ENCODE measurements around the gene BRD3.

BRD3 gene

GRCh38 chr9:134066913-134067851, 644 bp downstream of the BRD3 start:
- in situ Hi-C loops (cut with MboI; ENCODE audit: low sequenced_read_pairs) = no loop called here

DNA sequence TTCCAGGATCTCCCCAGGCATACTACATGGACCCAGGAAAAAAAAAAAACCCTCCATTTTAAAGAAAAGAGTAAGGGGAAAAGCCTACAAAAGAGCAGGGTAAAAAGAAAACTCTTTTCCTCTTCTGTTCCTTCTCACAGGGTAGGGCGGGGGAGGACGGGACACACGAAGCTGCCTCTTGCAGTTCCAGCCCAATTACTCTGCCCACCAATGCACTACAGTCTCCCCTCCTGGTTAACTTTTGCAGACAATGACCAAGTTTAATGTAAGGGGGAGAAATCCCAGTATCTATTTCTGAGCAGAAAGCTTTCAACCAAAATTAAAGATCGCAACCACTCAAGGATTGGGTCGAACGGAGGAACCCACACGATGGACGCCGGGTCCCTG, 1.3 kb downstream of the BRD3 start:
- in situ Hi-C loops (cut with MboI; ENCODE audit: low sequenced_read_pairs) = no loop called here

- in situ Hi-C loops (cut with MboI; ENCODE audit: low sequenced_read_pairs) = no loop called here
Measured at GRCh38 chr9:134065612-134066419, 2.0 kb downstream of the BRD3 start.

- in situ Hi-C loops (cut with MboI; ENCODE audit: low sequenced_read_pairs) = no loop called here
Measured at GRCh38 chr9:134064711-134065110, 3.1 kb downstream of the BRD3 start.

- in situ Hi-C loops (cut with MboI; ENCODE audit: low sequenced_read_pairs) = no loop called here
Measured at GRCh38 chr9:134063571-134064450, 4.0 kb downstream of the BRD3 start.

GRCh38 chr9:134063088-134063570, 4.7 kb downstream of the BRD3 start:
- in situ Hi-C loops (cut with MboI; ENCODE audit: low sequenced_read_pairs) = no loop called here

GRCh38 chr9:134062461-134063087, 5.3 kb downstream of the BRD3 start:
- in situ Hi-C loops (cut with MboI; ENCODE audit: low sequenced_read_pairs) = no loop called here

- in situ Hi-C loops (cut with MboI; ENCODE audit: low sequenced_read_pairs) = no loop called here
Measured at GRCh38 chr9:134061688-134062371, 6.0 kb downstream of the BRD3 start.

DNA sequence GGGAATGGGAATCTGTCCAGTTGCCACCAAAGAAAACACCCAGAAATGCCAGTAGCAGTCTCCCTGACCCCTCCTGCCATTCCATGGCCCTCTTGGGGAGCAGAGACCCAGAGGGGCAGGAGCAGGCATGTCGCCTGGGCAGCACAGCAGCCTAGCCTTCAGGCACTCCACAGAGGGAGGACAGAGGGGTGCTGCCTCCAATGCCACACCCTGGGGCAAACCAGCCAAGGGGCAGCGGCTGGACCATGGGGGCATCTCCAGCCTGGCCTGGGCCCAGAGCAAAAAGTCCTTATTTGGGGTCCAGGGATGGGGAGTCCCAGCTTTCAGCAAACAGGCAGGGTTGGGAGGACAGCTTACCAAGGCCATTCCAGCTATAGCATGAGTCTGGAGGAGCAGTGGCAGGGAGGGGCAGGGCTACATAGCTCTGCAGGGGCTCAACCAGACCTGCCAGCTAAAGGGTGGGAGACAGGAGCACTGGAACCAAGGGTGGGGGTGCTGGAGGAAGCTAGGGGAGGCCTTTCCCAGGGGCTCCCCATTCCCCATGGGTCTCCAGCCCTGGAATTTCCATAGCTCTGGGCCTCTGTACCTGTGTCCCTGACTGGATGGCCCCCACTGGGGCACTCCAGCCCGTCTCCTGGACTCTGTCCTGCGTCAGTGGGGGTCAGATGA, 6.7 kb downstream of the BRD3 start:
- in situ Hi-C loops (cut with MboI; ENCODE audit: low sequenced_read_pairs) = no loop called here

DNA sequence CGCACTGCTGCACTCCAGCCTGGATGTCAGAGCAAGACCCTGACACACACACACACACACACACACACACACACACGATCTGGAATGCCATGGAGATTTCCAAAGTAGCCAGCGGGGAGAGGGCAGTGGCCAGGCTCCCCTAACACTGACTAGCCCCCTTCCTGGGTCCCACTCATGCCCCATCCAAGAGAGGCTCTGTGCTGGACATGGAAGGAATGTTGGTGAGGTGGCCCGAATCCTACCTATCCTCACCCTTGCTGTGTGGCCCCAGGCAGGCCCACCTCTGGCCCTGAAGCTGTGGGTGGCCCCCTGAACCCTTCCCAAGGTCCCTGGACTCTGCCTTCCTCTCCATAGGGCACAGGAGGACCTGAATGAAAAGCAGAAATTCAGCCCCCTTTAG, 7.3 kb downstream of the BRD3 start:
- in situ Hi-C loops (cut with MboI; ENCODE audit: low sequenced_read_pairs) = no loop called here

GRCh38 chr9:134059661-134060395, 8.0 kb downstream of the BRD3 start:
- in situ Hi-C loops (cut with MboI; ENCODE audit: low sequenced_read_pairs) = no loop called here

DNA sequence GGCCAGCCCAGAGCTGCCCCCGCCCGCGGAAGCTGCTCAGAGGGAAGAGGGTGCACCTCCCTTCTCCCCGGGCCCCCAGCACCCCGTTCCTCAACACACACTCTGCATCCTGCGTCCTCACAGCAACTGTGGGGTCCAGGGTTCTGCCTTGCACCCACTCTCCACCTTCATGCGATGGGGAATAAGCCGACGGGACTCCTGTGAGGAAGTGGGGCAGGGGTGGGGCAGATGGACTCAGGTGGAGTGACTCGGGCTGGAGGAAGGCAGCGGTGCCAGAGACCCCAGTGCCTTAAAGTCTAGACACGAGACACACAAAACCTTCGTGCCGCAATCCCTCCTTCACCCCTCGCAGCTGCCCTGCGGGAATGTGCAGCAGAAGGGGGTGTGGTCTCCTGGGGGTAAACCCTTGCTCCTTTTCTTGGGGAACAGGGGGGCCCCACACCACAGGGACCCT, 8.6 kb downstream of the BRD3 start:
- in situ Hi-C loops (cut with MboI; ENCODE audit: low sequenced_read_pairs) = no loop called here

- in situ Hi-C loops (cut with MboI; ENCODE audit: low sequenced_read_pairs) = no loop called here
Measured at GRCh38 chr9:134058716-134059115, 9.1 kb downstream of the BRD3 start.

- in situ Hi-C loops (cut with MboI; ENCODE audit: low sequenced_read_pairs) = no loop called here
Measured at GRCh38 chr9:134057751-134058701, 9.8 kb downstream of the BRD3 start.

GRCh38 chr9:134057307-134057657, 10.5 kb downstream of the BRD3 start:
- in situ Hi-C loops (cut with MboI; ENCODE audit: low sequenced_read_pairs) = no loop called here

GRCh38 chr9:134056483-134057306, 11.1 kb downstream of the BRD3 start:
- in situ Hi-C loops (cut with MboI; ENCODE audit: low sequenced_read_pairs) = no loop called here

All from HL-60/S4 treated with phorbol 12-myristate 13-acetate at 8.2 ng/mL for 4 days and 3 days (cell line).